Type B pancreatic cell (in vitro differentiated cells): ENCODE measurements around the gene NLRP10. TPM values are rescaled to one million over a fixed set of nuclear protein-coding genes. Genes with fewer than 3 reads are reported as not detected.

Source experiments
- DNase-seq: peaks from one replicate; pipeline ENCODE4 v3.0.0; 2021; ENCODE audit warnings: mixed read lengths; ENCODE audit not compliant: unreplicated experiment; ENCODE audit errors: extremely low spot score
- H3K27ac Mint-ChIP-seq: 2 replicates; pipeline ENCODE4 v1.8.0; 2021; ENCODE audit warnings: mild to moderate bottlenecking, mixed read lengths
- H3K27me3 Mint-ChIP-seq: 2 replicates; pipeline ENCODE4 v1.8.0; 2021; ENCODE audit warnings: mixed read lengths
- H3K36me3 Mint-ChIP-seq: 2 replicates; pipeline ENCODE4 v1.8.0; 2021; ENCODE audit warnings: mixed read lengths
- H3K4me1 Mint-ChIP-seq: one replicate; pipeline ENCODE4 v1.8.0; 2021; ENCODE audit warnings: mixed read lengths; ENCODE audit not compliant: unreplicated experiment
- H3K4me3 Mint-ChIP-seq: 2 replicates; pipeline ENCODE4 v1.8.0; 2021; ENCODE audit warnings: mild to moderate bottlenecking, mixed read lengths
- H3K9me3 Mint-ChIP-seq: 2 replicates; pipeline ENCODE4 v1.8.0; 2021; ENCODE audit warnings: mixed read lengths
- CTCF ChIP-seq: fragments of 200-600 bp; sonication (generic); conservative IDR thresholded peaks from 2 replicates; pipeline ENCODE4 v1.5.0; 2021; ENCODE audit warnings: antibody characterized with exemption, mild to moderate bottlenecking
- total RNA-seq: library from RNA; stranded (reverse); gene quantifications from 2 replicates; pipeline ENCODE4 v1.2.1, GENCODE V29; 2021; ENCODE audit warnings: low replicate concordance

The NLRP10 gene
- total RNA-seq, 1 donor from 2014 or later: not detected

- Mint-ChIP-seq H3K9me3 (peaks cover 9% of the 10 kb centered on the region), H3K27ac (no peak within 1 kb of the TSS), H3K36me3 (no peaks in the 10 kb centered on the region), H3K4me3 (no peak within 1 kb of the TSS), H3K27me3 (peaks cover 5% of the 10 kb centered on the region), H3K4me1 (no peaks in the 10 kb centered on the region)
- no peak for TF ChIP-seq CTCF
- DNase-seq: no peak
Measured at GRCh38 chr11:7941608-7942007, 23.6 kb downstream of the NLRP10 start, which contains the start of gene OR10A3. TSS of gene OR10A3 (minus strand) at chr11:7941708. CDS start at chr11:7939520, 2,188 bp downstream.

GRCh38 chr11:7941146-7941545 lies 24.1 kb downstream of the NLRP10 start:
- TF ChIP-seq CTCF: no peak
- Mint-ChIP-seq H3K27me3 (peaks cover 5% of the 10 kb centered on the region), H3K27ac (no peak overlapping the region), H3K36me3 (no peaks in the 10 kb centered on the region), H3K4me1 (no peaks in the 10 kb centered on the region), H3K9me3 (peaks cover 9% of the 10 kb centered on the region), H3K4me3 (no peak overlapping the region)
- no peak for DNase-seq

- H3K27me3 Mint-ChIP-seq: peaks cover 18% of the 10 kb centered on the region
- no peaks in the 10 kb centered on the region for H3K9me3 Mint-ChIP-seq
- H3K4me3 Mint-ChIP-seq: no peak overlapping the region
- no peak overlapping the region for H3K27ac Mint-ChIP-seq
- H3K36me3 Mint-ChIP-seq: no peaks in the 10 kb centered on the region
- TF ChIP-seq CTCF: no peak
- H3K4me1 Mint-ChIP-seq: no peaks in the 10 kb centered on the region
- no peak for DNase-seq
Measured at GRCh38 chr11:7936615-7937014, 28.6 kb downstream of the NLRP10 start.

- no peak for TF ChIP-seq CTCF
- no peaks in the 10 kb centered on the region for H3K9me3 Mint-ChIP-seq
- no peaks in the 10 kb centered on the region for H3K4me1 Mint-ChIP-seq
- peaks cover 13% of the 10 kb centered on the region for H3K27me3 Mint-ChIP-seq
- H3K4me3 Mint-ChIP-seq: no peak within 1 kb of the TSS
- no peak for DNase-seq
- H3K36me3 Mint-ChIP-seq: no peaks in the 10 kb centered on the region
- H3K27ac Mint-ChIP-seq: no peak within 1 kb of the TSS
Measured at GRCh38 chr11:7931168-7931567, 34.1 kb downstream of the NLRP10 start, which contains the start of gene OR10A6. TSS of gene OR10A6 (minus strand) at chr11:7931268. CDS start at chr11:7928662, 2,606 bp downstream.

GRCh38 chr11:7927635-7928034 lies 37.6 kb downstream of the NLRP10 start:
- TF ChIP-seq CTCF: no peak
- no peak overlapping the region for H3K4me3 Mint-ChIP-seq
- no peaks in the 10 kb centered on the region for H3K4me1 Mint-ChIP-seq
- no peak overlapping the region for H3K27ac Mint-ChIP-seq
- no peaks in the 10 kb centered on the region for H3K9me3 Mint-ChIP-seq
- no peaks in the 10 kb centered on the region for H3K36me3 Mint-ChIP-seq
- DNase-seq: no peak
- H3K27me3 Mint-ChIP-seq: peaks cover 5% of the 10 kb centered on the region

- no peak for TF ChIP-seq CTCF
- Mint-ChIP-seq H3K27ac (no peak overlapping the region), H3K27me3 (no peaks in the 10 kb centered on the region)
Measured at GRCh38 chr11:7924536-7924935, 40.7 kb downstream of the NLRP10 start.

More at GRCh38 chr11:7924536-7924935, 40.7 kb downstream of the NLRP10 start:
- no peak for DNase-seq
- H3K36me3 Mint-ChIP-seq: no peaks in the 10 kb centered on the region
- no peak overlapping the region for H3K4me3 Mint-ChIP-seq
- no peaks in the 10 kb centered on the region for H3K9me3 Mint-ChIP-seq
- H3K4me1 Mint-ChIP-seq: no peaks in the 10 kb centered on the region
